Hematopoietic multipotent progenitor cell treated with erythropoietin and hydrocortisone succinate and interleukin-3 and kit ligand, for 8 days (in vitro differentiated cells): ENCODE measurements around the gene FAM174C.

Experiments
- DNase-seq: peaks from one replicate; pipeline ENCODE4 v3.0.0-alpha.2; 2015

FAM174C gene

GRCh38 chr19:1263188-1263587 lies 12.1 kb upstream of the FAM174C start:
- DNase-seq = peak; percentile 45

- no peak for DNase-seq
Observed at GRCh38 chr19:1264801-1265614, 10.3 kb upstream of the FAM174C start.

GRCh38 chr19:1265615-1266128 lies 9.7 kb upstream of the FAM174C start:
- peak; percentile 56 for DNase-seq

- DNase-seq = peak; percentile 92
Observed at GRCh38 chr19:1266129-1266915, 9.0 kb upstream of the FAM174C start.

- peak; percentile 57 for DNase-seq
Observed at GRCh38 chr19:1266916-1267476, 8.3 kb upstream of the FAM174C start.

- DNase-seq = no peak
Observed at GRCh38 chr19:1267477-1268225, 7.7 kb upstream of the FAM174C start.

- DNase-seq = no peak
Observed at GRCh38 chr19:1268226-1269064, 6.9 kb upstream of the FAM174C start.

GRCh38 chr19:1269065-1269477 lies 6.3 kb upstream of the FAM174C start, which contains the start of gene CIRBP:
TSS of gene CIRBP (plus strand) at chr19:1269332. CDS start at chr19:1270934, 1,602 bp downstream.
- DNase-seq = peak; percentile 98

GRCh38 chr19:1269478-1270212 lies 5.7 kb upstream of the FAM174C start:
- DNase-seq = peak; percentile 86

GRCh38 chr19:1270213-1270853 lies 5.0 kb upstream of the FAM174C start:
- DNase-seq = peak; percentile 64

- no peak for DNase-seq
Observed at GRCh38 chr19:1270854-1271527, 4.3 kb upstream of the FAM174C start.

- no peak for DNase-seq
Observed at GRCh38 chr19:1271528-1272422, 3.6 kb upstream of the FAM174C start.

GRCh38 chr19:1272423-1273262 lies 2.7 kb upstream of the FAM174C start:
- DNase-seq = no peak

GRCh38 chr19:1273263-1274041 lies 1.9 kb upstream of the FAM174C start:
- DNase-seq = no peak

- DNase-seq = no peak
Observed at GRCh38 chr19:1274081-1274851, 1.1 kb upstream of the FAM174C start.

GRCh38 chr19:1274852-1275259 lies 474 bp upstream of the FAM174C start:
- no peak for DNase-seq
